ENCODE results near the gene KCNN1. TPM values are rescaled to one million over a fixed set of nuclear protein-coding genes. Genes with fewer than 3 reads are reported as not detected.

The KCNN1 gene
- total RNA-seq, 1 donor from 2014 or later: not detected

GRCh38 chr19:17951990-17952976, 14.6 kb upstream of the KCNN1 start:
- TF ChIP-seq CTCF (conservative IDR thresholded peaks at IDR 0.05; ENCODE audit: low read depth, low read length): no peak
- DNase-seq (ENCODE audit: low read depth): no peak
- H3K4me3 ChIP-seq (ENCODE audit: low read depth, low read length): no peak overlapping the region

- no peak overlapping the region for H3K4me3 ChIP-seq (ENCODE audit: low read depth, low read length)
- DNase-seq (ENCODE audit: low read depth): no peak
- no peak for TF ChIP-seq CTCF (conservative IDR thresholded peaks at IDR 0.05; ENCODE audit: low read depth, low read length)
Measured at GRCh38 chr19:17953316-17953801, 13.5 kb upstream of the KCNN1 start.

- no peak overlapping the region for H3K4me3 ChIP-seq (ENCODE audit: low read depth, low read length)
- TF ChIP-seq CTCF (conservative IDR thresholded peaks at IDR 0.05; ENCODE audit: low read depth, low read length): no peak
- DNase-seq (ENCODE audit: low read depth): no peak
Measured at GRCh38 chr19:17953869-17954268, 13.0 kb upstream of the KCNN1 start.

GRCh38 chr19:17954401-17954800, 12.5 kb upstream of the KCNN1 start:
- no peak for TF ChIP-seq CTCF (conservative IDR thresholded peaks at IDR 0.05; ENCODE audit: low read depth, low read length)
- no peak for DNase-seq (ENCODE audit: low read depth)
- H3K4me3 ChIP-seq (ENCODE audit: low read depth, low read length): no peak overlapping the region

GRCh38 chr19:17957149-17957849, 9.6 kb upstream of the KCNN1 start:
- no peak overlapping the region for H3K4me3 ChIP-seq (ENCODE audit: low read depth, low read length)
- DNase-seq (ENCODE audit: low read depth): no peak
- no peak for TF ChIP-seq CTCF (conservative IDR thresholded peaks at IDR 0.05; ENCODE audit: low read depth, low read length)

GRCh38 chr19:17957885-17958284, 9.0 kb upstream of the KCNN1 start:
- no peak for DNase-seq (ENCODE audit: low read depth)
- no peak for TF ChIP-seq CTCF (conservative IDR thresholded peaks at IDR 0.05; ENCODE audit: low read depth, low read length)
- no peak overlapping the region for H3K4me3 ChIP-seq (ENCODE audit: low read depth, low read length)
